ENCODE results near the gene TRIM7. TPM values are rescaled to one million over a fixed set of nuclear protein-coding genes. Genes with fewer than 3 reads are reported as not detected.
"Not testable (repeated sequence)": the region's sequence is repeated elsewhere in the genome, so short reads cannot be mapped to it uniquely, and the experiment has no call there.

TRIM7 gene
- total RNA-seq, 1 experiment from 2014 or later, result not detected

DNA sequence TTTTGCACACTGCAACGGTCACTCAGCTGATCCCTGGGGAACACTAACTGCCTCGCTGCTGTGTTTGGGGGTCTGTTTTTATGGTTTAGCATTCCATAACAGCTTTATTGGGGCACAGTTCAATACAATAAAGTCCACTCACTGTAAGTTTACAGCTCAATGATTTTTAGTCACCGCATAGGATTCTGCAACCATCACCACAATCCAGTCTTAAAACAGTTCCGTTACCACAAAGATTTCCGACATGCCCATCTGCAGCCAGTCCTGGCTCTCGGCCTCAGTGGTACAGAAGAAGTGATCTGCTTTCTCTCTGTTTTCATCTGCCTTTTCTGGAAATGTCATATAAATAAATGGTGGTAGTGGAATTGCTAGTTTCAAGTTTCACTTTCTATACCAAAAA is 34.0 kb downstream of the TRIM7 start:
- Histone ChIP-seq H3K9me3 (ENCODE audit: low read depth, low read length, poor library complexity, severe bottlenecking) (no peaks in the 10 kb centered on the region), H3K27me3 (replicated peaks; ENCODE audit: insufficient read depth, low read depth, low read length, poor library complexity) (no peaks in the 10 kb centered on the region), H3K4me1 (ENCODE audit: insufficient read depth, low read length, poor library complexity, severe bottlenecking) (no peaks in the 10 kb centered on the region), H3K4me3 (ENCODE audit: low read depth, low read length, poor library complexity, severe bottlenecking) (no peak overlapping the region), H3K36me3 (ENCODE audit: insufficient read depth, low read length, poor library complexity, severe bottlenecking) (no peaks in the 10 kb centered on the region), H3K27ac (ENCODE audit: low read depth, low read length, poor library complexity, severe bottlenecking) (no peak overlapping the region)
- ChIA-PET CTCF (interaction anchor here (0.9 kb wide), 1 partner anchor 13 kb away, joined by 8 read pairs; no protein-coding TSS in a partner anchor), POLR2A (ENCODE audit: low non-redundant PET) (no interaction called here)
- intact Hi-C loops (cut with micrococcal nuclease; ENCODE audit: unreplicated experiment), result no loop called here
- DNase-seq (ENCODE audit: low spot score), result no peak
- no peak for TF ChIP-seq EZH2 (IDR thresholded peaks at IDR 0.05; ENCODE audit: borderline replicate concordance, low read depth, low read length, poor library complexity, severe bottlenecking)
- TF ChIP-seq, protein P1, sequence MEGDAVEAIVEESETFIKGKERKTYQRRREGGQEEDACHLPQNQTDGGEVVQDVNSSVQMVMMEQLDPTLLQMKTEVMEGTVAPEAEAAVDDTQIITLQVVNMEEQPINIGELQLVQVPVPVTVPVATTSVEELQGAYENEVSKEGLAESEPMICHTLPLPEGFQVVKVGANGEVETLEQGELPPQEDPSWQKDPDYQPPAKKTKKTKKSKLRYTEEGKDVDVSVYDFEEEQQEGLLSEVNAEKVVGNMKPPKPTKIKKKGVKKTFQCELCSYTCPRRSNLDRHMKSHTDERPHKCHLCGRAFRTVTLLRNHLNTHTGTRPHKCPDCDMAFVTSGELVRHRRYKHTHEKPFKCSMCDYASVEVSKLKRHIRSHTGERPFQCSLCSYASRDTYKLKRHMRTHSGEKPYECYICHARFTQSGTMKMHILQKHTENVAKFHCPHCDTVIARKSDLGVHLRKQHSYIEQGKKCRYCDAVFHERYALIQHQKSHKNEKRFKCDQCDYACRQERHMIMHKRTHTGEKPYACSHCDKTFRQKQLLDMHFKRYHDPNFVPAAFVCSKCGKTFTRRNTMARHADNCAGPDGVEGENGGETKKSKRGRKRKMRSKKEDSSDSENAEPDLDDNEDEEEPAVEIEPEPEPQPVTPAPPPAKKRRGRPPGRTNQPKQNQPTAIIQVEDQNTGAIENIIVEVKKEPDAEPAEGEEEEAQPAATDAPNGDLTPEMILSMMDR (conservative IDR thresholded peaks at IDR 0.05; ENCODE audit: low read depth, low read length), result no peak
- no TSS peak for BruUV-seq (replicated peaks)

- H3K4me3 ChIP-seq (ENCODE audit: low read depth, low read length, poor library complexity, severe bottlenecking), result peak overlapping the region; percentile 24
- no peak for DNase-seq (ENCODE audit: low spot score)
- TF ChIP-seq EZH2 (IDR thresholded peaks at IDR 0.05; ENCODE audit: borderline replicate concordance, low read depth, low read length, poor library complexity, severe bottlenecking), result no peak
- TF ChIP-seq, protein P1 (conservative IDR thresholded peaks at IDR 0.05; ENCODE audit: low read depth, low read length), result no peak
- intact Hi-C loops (cut with micrococcal nuclease; ENCODE audit: unreplicated experiment), result no loop called here
- no peaks in the 10 kb centered on the region for H3K27me3 ChIP-seq (replicated peaks; ENCODE audit: insufficient read depth, low read depth, low read length, poor library complexity)
- no peaks in the 10 kb centered on the region for H3K4me1 ChIP-seq (ENCODE audit: insufficient read depth, low read length, poor library complexity, severe bottlenecking)
- ChIA-PET CTCF (no interaction called here), POLR2A (ENCODE audit: low non-redundant PET) (no interaction called here)
- H3K36me3 ChIP-seq (ENCODE audit: insufficient read depth, low read length, poor library complexity, severe bottlenecking), result no peaks in the 10 kb centered on the region
- H3K9me3 ChIP-seq (ENCODE audit: low read depth, low read length, poor library complexity, severe bottlenecking), result no peaks in the 10 kb centered on the region
- no peak overlapping the region for H3K27ac ChIP-seq (ENCODE audit: low read depth, low read length, poor library complexity, severe bottlenecking)
- BruUV-seq (replicated peaks), result no TSS peak
These were observed 34.7 kb downstream of the TRIM7 start for GRCh38 chr5:181170237-181170825.

DNA sequence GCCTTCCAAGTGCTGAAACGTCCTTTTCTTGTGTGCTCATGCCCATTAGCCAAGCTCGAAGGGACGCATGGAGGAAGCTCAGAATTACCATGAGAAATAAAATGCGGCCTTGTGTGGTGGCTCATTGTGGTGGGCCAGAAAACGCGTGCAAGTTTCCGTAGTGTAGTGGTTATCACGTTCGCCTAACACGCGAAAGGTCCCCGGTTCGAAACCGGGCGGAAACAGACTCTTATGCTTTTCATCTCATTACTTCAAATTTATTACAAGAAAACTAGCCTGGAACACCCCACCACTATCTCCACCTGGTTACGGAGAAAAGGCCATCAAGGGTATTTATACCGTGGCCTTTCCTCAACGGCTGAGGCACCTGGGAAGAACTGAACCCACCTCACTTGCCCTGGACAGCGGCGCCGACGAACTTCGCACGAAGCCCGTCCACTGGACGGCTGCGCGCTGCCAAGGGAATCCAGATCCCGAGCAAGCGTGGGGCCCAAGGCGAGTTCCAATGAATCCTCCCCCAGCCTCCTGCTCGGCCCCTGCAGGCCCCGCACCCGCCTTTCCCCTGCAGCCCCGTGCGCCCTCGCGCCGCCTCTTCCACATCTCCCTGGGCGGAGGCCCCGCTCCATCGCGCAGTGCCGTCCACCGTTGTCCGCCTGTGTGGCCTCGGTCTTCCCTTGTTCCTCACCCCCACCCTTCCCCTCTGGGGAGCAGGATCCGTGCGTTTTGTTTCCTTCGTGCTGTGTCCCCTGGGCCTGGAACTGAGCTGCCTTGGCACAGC is 35.3 kb downstream of the TRIM7 start:
- POLR2A ChIA-PET (ENCODE audit: low non-redundant PET); intact Hi-C loops (cut with micrococcal nuclease; ENCODE audit: unreplicated experiment); H3K27me3 ChIP-seq (replicated peaks; ENCODE audit: insufficient read depth, low read depth, low read length, poor library complexity); H3K36me3 ChIP-seq (ENCODE audit: insufficient read depth, low read length, poor library complexity, severe bottlenecking); H3K27ac ChIP-seq (ENCODE audit: low read depth, low read length, poor library complexity, severe bottlenecking); H3K9me3 ChIP-seq (ENCODE audit: low read depth, low read length, poor library complexity, severe bottlenecking); H3K4me1 ChIP-seq (ENCODE audit: insufficient read depth, low read length, poor library complexity, severe bottlenecking); CTCF ChIA-PET: not testable (repeated sequence)
- TSS peak; percentile 99 for BruUV-seq (replicated peaks)
- H3K4me3 ChIP-seq (ENCODE audit: low read depth, low read length, poor library complexity, severe bottlenecking), result peak overlapping the region; percentile 24
- peak; percentile 77 for DNase-seq (ENCODE audit: low spot score)
